Tongue (tissue), 2 donors: Measurements from ENCODE around the gene ANKRD34B. TPM values are rescaled to one million over a fixed set of nuclear protein-coding genes. Genes with fewer than 3 reads are reported as not detected.
"Not testable (repeated sequence)": the region's sequence is repeated elsewhere in the genome, so short reads cannot be mapped to it uniquely, and the experiment has no call there.

Experiments used
- DNase-seq: peaks from one replicate; pipeline ENCODE4 v3.0.0-alpha.2; 2015
- total RNA-seq: library from RNA; depleted of rRNA; stranded (reverse); fragments of >200 nt; gene quantifications from one replicate; pipeline ENCODE4 v1.2.3, GENCODE V29; 2014

Gene ANKRD34B
- not detected for total RNA-seq

DNA sequence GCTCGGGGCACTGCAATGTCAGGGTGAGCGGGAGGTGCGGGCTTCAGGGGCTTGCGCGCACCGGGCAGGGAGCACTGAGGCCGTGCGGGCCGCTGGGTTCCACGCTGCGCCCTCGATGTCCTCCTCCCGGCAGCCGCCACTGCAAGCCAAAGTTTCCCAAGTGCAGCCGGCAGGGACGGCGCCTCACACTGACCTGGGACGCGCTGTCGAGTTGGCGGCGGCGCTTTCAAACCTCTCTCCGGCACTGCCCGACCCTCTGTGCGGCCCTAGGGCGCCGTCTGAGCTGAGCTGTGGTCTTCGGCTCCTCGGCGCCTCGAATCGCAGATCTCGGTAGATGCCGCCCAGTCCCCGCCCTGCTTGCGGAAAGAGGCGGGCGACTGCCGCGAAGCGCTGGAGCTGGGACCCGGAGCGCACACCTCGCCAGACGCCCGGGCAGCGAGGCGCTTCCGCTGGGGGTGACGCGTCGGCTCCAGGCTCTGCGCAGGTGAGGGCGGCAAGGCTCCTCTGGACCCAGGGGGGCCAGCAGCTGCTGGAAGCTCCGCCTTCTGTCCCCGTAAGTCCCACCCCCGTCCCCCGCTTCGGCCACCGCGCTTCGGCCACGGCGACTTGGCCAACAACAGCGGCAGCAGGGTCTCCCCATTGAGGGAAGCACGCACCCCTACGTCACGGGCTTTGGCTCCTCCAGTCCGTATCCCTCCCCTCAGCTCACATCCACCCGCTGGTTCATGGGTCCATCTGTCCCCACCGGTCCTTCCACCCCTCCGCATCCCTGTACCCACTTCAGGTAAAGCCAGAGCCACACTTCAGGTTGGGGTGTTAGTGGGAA, at the start of gene ANKRD34B:
Gene ANKRD34B, minus strand, starts transcription at position 320 of the 826 bp plus-strand sequence. CDS start 10,261 bp downstream, outside the sequence.
- peak; percentile 25 for DNase-seq

DNA sequence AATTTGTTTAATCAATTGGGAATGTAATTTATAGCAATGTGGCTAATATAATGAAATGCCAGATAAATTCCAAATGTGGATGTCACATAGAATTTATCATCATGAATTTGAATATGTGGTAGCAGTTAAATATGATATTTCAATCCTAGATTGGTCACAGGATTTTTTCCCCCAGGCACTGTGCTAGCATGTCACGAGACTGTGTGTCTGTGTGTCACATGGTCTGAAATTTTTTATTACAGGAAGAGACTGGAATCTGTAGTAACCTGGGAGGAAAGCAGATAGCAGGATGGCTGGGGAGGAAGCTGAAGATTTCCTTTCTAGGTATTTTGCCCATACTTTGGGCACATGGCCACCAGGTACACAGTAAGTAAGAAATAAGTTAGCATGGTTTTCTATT, 49.0 kb upstream of the ANKRD34B start:
- no peak for DNase-seq

DNA sequence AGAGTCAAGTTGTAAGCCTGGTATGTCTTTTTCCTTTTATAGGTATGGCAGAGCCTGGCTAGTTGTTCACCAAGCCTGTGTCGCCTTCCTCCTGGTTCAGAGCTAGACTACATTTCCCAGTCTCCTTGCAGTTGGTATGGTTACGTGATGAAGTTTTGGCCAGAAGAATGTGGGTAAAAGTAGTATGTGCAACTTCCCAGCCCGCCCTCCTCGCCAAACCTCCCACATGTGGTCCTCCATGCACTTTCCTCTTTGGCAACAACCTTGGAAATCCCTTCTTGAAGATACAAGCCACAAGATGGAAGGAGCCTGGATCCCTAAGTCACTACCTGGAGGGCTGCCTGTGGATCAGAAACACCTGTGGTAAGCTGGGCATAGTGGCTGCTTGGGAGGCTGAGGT, 48.4 kb upstream of the ANKRD34B start:
- DNase-seq: no peak

DNA sequence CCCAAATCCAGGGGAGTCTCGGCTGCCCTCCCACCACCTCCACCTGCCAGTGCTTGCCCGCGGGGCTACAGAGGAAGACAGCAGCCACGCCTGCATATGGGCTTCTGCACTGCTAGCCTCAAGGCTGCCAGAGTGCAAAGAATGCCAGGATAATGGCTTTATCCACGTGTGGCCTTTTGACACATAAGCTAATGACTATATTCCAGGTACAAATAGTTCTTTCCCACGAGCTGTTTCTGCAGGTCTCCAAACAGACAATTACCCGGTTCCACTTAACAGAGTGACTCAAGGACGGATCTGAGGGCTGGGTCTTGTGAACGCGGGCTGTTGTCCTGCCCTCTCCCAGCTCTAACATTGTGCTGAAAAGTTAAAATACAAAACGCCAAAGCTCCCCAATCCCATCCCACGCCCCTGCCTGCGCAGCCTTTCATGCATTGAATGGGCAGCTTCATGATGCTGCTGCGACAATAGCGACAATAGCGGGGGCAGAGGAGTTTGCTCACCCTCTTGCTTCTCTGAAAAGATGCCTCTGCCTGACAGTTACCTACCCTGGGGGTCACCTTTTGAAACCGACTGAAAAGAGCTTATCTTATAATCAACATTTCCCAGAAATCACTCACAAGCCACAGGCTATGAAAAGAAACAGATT, 45.3 kb upstream of the ANKRD34B start:
- no peak for DNase-seq

DNA sequence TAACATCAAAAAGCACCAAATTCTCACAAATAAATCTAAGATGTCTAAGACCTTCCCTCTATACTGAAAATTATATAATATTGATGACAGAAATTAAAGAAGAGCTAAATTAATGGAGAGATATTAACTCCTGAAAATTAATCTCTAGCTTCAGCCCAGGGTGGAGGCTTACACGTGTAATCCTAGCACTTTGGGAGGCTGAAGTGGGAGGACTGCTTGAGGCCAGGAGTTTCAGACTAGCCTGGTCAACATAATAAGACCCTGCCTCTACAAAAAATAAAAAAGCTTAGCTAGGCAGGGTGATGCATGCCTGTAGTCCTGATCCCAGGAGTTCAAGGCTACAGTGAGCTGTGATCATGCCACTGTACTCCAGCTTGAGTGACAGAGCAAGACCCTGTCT, 39.6 kb upstream of the ANKRD34B start:
- DNase-seq: no peak

DNA sequence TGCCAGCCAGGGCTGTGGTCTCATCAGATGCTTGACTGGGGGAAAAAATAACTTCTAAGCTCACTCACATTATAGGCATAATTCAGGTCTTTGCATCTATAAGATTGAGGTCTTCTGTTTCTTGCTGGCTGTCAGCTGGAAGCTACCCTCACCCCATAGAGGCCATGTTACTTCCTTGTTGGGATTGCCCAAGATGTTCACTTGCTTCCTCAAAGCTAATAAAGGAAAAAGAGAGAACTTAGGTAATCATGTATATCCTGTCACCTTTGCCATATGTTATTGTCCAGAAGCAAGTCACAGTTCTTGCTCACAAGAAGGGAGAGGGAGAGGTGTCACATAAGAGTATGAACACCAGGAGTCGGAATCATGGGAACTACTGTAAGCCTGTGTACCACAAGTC, 38.7 kb upstream of the ANKRD34B start:
- DNase-seq: no peak

DNA sequence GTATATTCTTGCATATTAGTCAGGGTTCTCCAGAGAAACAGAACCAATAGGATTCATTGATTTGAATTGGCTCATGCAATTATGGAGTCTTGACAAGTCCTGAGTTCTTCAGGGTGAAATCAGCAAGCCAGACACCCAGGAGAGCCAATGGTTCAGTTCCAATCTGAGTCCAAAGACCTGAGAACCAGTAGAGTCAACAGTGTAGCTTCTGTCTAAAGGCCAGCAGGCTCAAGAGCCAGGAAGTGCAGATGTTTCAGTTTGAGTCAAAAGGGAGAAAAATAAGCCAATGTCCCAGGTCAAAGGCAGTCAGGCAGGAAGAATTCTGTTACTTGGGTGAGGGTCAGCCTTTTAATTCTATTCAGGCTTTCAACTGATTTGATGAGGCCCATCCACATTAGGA, 37.8 kb upstream of the ANKRD34B start:
- DNase-seq: no peak

DNA sequence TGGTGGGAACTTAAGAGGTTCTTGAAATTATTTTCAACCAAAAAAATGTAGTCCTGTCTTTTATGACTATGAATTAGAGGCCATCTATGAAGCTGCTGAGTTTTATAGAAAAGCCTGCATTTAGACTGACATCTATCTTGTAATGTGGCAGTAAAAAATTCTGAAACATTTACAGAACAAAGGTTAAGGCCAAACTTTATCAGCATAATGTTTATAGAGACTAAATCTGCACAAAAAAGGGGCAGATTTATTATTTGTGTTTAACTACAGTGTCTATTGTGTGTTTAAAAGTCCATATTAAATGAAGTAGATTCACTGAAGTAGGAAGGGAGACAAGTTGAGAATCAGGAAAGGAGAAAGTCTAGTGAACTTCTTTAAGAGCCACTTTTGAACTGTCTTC, 37.3 kb upstream of the ANKRD34B start:
- DNase-seq: no peak

DNA sequence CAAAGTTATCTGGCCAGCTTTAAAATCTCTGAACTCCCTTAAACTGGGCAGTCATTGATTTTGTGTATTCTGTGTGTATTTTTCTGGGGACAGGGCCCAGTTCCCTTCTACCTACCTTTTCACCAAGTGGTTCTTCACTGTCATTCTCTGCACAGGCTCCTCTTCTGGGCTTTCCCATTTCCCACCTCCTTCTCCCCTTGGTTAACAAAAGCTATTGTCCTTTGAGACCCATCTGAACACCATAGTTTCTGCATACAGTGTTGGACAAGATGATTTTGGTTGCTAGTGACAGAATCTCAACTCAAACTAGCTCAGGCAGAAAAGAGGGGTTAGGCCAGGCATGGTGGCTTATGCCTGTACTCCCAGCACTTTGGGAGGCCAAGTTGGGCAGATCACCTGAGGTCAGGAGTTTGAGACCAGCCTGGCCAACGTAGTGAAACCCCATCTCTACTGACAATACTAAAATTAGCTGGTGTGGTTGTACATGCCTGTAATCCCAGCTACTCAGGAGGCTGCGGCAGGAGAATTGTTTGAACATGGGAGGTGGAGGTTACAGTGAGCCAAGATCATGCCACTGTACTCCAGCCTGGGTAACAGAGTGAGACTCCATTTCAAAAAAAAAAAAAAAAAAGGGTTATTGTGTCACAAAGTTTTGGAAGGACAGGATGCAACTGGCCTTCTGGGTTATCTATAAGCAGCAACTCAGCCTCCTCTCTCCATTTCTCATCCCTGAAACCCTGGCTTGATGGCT, 31.0 kb upstream of the ANKRD34B start:
- no peak for DNase-seq

DNA sequence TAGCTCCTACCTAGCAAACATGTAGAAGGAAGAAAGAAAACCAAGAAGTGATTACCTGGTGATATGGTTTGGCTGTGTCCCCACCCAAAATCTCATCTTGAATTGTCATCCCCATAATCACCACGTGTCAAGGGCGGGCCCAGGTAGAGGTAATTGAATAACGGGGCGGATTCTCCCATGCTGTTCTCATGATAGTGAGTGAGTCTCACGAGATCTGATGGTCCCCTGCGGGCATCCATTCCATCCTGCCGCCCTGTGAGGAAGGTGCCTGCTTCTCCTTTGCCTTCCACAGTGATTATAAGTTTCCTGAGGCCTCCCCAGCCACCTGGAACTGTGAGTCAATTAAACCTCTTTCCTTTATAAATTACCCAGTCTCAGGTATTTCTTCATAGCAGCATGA, 27.4 kb upstream of the ANKRD34B start:
- DNase-seq: no peak

DNA sequence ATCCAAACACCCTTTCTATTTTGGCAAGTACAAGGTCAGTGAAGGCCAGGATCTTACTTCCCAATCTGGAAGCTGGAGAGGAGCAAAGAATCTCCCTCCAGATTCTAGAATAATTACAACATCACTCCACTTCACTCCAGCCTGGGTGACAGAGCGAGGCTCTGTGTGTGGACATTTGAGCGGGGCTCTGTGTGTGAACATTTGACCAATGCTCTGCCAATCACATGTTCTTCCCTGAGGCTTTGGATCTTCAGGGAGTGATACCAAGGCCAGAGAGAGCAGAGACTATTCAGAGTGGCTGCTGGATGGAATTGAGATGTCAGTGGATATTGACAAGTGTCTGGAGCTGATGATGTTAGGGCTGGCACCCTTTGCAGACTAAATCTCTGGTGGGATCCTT, 24.7 kb upstream of the ANKRD34B start:
- no peak for DNase-seq

DNA sequence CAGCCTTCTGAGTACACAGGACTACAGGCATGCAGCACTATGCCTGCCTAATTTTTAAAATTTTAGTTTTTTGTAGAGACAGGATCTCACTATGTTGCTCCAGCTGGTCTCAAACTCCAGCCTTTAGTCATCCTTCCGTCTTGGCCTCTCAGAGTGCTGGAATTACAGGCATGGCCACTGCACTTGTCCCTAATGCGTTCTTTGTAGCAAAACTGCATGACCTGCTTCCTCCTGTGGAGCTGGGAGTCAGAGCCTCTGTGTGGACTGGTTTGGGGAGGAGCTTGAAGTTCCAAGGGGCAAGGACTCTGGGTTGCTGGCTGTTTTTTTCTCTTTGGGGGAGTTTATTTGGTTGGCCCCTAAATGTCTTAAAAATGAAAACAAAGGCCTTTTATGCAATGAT, 22.7 kb upstream of the ANKRD34B start:
- no peak for DNase-seq

DNA sequence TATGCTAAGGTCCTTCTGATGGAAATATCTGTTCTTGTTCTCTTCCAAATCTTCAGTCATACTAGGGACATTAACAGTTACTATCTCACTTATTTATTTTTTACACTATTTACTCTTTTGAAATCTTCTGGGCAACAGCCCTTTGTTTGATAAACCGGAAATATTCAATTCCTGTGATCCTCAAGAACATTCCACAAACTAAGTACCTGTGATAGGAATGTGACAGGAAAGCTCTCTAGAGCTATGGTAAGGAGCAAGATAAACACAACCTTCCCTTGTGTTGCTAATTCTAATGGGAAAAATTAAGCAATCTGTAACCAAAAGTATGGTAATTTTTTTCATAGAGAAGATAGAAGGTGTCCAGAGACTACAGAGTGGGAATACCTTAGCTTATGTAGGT, 22.0 kb upstream of the ANKRD34B start:
- no peak for DNase-seq

DNA sequence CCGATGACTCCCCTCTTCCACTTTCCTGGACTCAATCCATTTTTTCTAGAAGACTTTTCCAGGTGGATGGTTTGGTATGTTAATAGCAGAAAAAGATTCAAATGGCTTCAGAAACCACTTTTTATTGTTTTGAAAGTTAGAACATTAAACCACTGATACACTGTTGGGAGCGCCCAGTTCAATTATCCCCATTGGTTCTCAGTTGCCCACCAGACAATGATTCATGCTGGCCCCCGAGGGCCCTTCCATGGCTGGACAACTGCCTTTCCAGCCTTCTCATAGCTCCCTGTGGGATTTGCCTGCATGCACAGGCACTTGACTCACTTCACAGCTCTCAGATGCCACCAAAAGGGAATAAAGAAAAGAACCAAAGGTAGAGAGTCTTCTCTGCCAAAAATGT, 21.3 kb upstream of the ANKRD34B start:
- DNase-seq: no peak

DNA sequence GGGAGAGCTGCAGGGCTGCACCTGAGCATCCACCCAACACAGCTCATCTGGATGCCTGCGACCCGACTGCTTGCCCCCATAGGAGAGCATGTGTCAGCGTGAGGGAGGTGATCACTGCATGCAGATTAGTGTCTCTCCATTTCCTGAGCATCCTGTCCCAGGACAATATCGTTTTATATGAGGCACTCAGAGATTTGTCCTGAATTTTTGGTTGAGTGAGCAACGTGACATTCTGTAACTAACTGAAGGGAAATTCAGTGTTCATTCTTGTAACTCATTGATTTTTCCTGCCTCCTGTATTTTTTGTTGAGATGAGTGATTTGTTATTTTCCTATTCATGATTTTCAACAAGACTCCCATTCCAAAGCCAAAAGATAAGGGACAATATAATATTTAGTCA, 20.7 kb upstream of the ANKRD34B start:
- DNase-seq: no peak

DNA sequence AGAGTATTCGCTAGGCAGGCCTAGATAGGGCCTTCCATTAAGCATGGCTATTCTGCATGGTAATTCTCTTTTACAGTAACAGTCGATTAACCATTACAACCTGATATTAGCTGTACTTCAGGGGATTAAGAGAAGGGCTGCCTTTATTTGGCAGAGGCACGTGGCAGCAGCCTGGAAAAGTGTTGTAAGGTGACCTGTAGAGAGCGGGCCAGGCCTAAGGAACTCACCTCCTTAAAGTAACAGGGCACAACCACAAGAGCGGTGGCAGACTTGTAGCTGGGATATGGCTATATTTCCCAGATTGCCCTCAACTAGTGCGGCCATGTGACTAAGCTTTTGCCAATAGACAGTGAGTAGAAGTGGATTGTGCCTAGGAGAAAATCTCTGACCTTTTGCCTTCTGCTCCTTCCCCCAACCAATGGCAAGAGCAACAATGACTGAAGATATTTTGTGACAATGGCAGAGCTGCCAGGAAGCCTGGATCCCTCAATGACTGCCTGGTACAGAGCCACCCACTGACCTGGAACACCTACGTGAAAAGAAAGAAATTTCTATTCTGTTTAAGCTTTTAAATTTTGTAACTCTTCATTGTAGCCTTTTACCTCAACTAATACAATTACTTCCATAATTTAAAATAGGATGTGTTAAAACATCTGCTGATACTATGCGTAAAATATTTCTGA, 18.9 kb upstream of the ANKRD34B start:
- DNase-seq: no peak

DNA sequence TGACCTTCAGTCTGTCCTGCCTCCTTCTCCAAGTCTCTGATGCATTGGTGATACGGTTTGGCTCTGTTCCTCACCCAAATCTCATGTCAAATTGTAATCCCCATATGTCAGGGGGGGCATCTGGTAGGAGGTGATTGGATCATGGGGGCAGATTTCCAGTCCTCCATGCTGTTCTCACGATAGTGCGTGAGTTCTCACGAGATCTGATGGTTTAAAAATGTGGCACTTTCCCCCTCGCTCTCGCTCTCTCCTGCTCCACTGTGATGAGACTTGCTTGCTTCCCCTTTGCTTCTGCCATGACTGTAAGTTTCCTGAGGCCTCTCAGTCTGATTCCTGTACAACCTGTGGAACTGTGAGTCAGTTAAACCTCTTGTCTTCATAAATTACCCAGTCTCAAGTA, 14.7 kb upstream of the ANKRD34B start:
- DNase-seq: no peak

DNA sequence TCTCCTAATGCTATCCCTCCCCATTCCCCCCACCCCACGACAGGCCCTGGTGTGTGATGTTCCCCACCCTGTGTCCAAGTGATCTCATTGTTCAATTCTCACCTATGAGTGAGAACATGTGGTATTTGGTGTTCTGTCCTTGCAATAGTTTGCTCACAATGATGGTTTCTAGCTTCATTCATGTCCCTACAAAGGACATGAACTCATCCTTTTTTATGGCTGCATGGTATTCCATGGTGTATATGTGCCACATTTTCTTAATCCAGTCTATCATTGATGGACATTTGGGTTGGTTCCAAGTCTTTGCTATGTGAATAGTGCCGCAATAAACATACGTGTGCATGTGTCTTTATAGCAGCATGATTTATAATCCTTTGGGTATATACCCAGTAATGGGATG, 10.2 kb upstream of the ANKRD34B start:
- DNase-seq: not testable (repeated sequence)

DNA sequence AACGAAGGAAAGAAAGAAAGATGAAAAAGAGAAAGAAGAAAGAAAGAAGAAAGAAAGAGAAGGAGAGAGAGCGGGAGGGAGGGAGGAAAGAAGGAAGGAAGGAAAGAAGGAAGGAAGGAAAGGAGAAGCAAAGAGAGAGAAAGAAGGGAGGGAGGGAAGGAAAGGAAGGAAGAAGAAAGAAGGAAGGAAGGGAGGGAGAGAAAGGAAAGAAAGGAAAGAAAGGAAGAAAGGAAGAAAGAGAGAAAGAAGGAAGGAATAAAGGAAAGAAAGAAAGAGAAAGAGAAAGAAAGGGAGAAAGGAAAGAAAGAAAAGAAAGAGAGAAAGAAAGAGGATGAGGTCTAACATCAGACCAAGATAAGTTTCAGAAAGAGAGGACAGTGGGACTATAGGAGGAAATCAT, 9.0 kb upstream of the ANKRD34B start:
- no peak for DNase-seq

DNA sequence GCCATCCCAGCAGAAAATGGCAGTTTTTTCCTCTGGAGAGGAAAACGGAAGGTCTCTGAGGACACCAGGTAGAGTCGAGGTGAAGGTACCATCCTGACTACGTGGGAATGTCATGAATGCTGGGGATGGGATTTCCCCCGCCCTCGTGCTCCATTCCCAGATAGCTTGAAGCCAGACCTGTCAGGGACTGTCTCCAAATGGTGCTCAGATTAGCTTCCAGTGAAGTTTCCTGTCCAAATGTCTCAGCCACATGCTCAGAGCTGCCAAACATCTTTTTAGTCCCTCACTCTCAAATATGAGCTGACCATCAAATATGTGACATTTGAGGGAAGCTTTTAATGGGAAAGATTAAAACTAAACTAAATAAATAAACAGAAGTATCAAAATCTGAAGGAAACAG, 7.6 kb upstream of the ANKRD34B start:
- DNase-seq: no peak

DNA sequence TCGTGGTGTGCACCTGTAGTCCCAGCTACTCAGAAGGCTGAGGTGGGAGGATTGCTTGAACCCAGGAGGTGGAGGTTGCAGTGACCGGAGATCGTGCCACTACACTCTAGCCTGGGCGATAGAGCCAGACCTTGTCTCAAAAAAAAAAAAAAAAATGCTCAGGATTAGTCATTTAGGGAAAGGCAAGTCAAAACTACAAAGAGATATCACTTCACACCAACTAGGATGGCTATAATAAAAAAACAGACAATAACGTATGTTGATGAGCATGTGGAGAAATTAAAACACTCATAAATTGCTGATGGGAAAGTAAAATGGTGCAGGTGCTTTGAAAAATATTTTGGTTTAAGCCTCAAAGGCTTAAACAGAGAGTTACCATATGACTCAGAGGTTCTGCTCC, 6.3 kb upstream of the ANKRD34B start:
- DNase-seq: no peak

DNA sequence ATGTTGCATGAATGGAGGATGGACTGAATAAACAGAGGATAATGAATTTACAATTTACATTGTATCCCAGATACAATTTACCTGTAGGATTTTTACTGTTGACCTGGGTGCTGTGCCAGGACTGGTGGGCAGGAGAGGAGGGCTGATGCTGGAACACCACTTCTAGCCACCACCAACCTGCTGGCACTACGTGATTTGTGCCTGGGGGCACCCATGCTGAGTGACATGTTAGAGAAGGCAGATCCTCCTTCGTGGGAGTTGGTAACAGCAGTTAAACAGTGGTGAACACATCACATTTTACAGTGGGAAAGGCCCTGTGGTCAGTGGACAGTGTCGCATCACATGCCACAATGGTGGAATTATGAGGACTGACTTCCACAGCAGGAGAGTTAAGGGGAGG, 3.0 kb upstream of the ANKRD34B start:
- DNase-seq: no peak
